NCI-H187 treated with DMSO at 0.1 percent for 48 hours (cell line): ENCODE results near the gene DRICH1.
"Not testable (repeated sequence)": the region's sequence is repeated elsewhere in the genome, so short reads cannot be mapped to it uniquely, and the experiment has no call there.

Experiments used
- DNase-seq: peaks from one replicate; lab custom pipeline; 2025; lab: John Stamatoyannopoulos, UW

Gene DRICH1, protein sequence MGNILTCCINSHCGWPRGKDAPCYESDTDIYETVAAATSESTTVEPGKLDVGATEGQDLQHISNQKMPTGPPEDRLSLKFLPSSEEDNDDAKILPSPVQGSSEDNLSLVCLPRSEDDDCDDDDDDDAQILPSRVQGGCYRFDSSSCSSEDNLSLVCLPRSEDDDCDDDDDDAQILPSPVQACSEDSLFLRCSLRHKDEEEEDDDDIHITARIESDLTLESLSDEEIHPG

GRCh38 chr22:23632178-23632577 lies at the start of gene DRICH1:
DRICH1 (minus strand) TSS chr22:23632321; CDS start chr22:23632023, 298 bp downstream.
- no peak for DNase-seq

- no peak for DNase-seq
Measured at GRCh38 chr22:23681026-23681809, 49.1 kb upstream of the DRICH1 start.

- no peak for DNase-seq
Measured at GRCh38 chr22:23678133-23678532, 46.0 kb upstream of the DRICH1 start.

- DNase-seq = no peak
Measured at GRCh38 chr22:23677701-23677995, 45.5 kb upstream of the DRICH1 start.

DNA sequence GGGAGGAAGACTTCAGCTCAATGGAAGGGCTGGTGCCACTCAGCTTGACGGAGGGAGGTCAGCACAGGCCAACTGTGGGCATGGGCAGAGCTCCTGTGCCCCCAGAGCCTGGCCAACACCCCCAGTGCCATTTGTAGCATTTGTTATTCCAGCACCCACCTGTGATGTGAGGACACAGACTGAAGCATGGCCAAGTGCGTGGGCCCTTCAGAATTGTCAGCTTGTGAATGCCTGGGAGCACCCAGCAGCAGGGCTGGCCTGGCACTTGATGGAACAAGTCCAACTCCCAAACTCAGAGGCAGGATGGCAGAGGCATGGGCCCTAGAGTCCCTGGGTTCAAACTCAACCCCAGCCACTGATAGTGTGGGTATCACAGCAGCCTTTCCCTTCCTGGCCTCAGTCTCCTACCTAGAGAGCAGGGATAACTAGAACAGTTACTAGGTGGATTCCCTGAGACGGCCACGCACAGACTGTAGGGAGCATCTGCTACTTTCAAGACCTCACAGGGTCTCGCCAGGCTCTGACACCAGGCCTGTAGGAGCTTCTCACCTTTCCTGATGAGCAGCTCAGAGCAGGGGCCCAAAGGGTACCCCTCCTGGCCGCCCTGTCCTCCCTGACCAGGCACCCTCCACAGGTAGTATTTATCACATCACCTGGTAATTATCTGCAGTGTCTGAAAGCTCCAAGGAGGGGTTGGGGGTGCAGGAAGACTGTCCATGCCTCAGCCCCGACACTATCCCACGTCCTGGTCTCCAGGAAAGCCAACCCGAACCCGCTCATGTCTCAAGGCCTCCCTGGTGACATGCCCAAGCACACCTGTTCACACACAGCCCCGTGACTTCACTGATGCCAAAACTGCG lies 45.0 kb upstream of the DRICH1 start:
- DNase-seq = not testable (repeated sequence)

DNA sequence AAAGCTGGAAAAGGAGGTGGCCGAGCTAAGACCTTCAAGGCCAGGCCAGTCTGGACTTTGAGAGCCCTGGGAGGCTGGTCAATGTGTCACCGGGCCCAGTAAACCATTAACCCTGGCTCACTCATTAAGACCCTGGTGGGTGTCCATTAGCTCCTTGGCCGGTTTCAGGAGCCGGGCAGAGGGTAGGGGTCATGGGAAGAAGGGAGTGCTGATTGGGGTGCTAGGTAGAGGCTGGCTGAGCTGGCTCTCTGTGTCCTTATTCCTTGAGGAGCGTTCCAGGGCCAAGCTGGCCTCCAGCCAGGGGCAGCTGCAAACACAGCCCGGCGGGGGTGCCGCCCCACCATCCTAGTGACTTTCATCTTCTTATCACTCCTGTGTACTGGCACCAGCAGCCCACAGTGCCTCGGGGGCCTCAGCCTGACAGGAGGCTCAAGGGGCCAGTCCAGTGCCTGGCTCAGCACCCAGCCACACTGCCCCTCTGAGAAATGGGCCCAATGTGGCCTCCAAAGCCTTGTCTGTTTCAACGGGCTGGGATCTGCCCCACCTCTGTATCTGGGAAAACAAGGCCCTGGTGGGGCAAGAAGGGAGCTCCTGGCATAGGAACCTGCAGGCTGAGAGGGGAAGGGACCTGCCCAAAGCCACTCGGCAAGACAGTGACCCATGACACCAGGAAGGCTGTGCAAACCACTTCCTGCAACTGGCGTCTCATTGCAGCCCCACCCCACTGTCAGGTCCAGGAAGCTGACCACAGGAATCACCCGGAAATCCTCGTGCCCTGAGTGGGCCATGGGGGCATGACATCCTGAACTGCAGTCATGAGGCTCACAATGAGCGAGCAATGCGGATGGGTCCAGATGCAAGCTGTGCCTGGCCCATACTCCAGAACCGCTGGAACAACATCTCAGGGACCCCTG lies 43.6 kb upstream of the DRICH1 start:
- DNase-seq = no peak

- not testable (repeated sequence) for DNase-seq
Measured at GRCh38 chr22:23674886-23675501, 42.9 kb upstream of the DRICH1 start.

GRCh38 chr22:23673826-23674690 lies 41.9 kb upstream of the DRICH1 start:
- DNase-seq = no peak

GRCh38 chr22:23673050-23673620 lies 41.0 kb upstream of the DRICH1 start:
- no peak for DNase-seq

DNA sequence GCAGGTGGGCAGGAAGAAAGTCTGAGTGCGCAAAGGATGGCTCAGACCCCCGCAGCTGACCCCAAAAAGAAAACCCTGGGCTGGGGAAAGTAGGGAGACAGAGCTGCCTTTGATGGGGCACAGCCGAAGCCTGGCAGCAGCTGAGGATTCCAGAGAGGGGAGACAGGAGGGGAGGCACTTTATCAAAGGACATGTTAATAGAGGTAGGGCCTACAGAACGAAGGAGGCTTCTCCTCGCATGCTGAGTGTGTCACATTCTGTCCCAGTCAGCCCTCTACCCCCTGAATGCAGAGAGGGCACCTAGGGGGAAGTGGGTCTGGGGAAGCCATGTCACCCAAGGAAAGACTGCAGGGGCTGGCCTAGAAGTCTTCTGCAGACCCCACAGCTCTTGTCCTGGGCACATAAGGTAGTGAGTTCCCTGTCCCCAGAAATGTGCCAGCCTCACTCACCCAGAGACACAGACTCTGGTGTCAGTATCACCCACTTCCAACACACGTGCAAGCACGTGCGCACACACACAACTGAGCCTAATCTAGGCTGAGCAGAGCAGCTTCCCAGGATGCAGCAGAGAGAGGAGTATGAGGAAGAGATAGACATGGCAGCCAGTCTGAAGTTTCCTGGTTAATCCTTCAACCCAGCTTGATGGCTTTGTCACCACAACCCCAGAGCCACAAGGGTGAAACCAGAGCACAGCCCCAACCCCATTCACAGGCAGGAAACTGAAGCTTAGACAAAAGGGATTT lies 40.4 kb upstream of the DRICH1 start:
- not testable (repeated sequence) for DNase-seq

DNA sequence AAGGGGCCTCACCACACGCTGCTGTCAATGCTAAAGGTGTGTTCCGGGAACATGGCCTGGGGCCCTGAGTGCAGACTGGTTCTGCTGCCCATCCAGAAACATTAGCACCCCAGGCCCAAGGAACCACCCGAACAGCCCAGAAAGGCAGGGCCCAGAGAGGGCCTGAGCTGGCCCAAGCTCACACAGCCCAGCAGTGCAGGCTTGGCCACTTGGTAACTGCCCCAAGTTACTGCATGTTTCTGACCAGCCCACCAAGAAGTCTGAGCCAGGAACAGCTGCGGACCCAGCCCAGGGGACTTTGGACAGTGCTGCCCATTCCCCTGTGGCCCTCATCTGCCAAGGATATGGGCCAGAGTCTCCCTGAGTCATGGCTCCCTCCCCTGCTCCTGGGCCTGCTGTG lies 39.3 kb upstream of the DRICH1 start:
- not testable (repeated sequence) for DNase-seq

GRCh38 chr22:23670378-23671295 lies 38.5 kb upstream of the DRICH1 start:
- no peak for DNase-seq

GRCh38 chr22:23660381-23660780 lies 28.3 kb upstream of the DRICH1 start:
- not testable (repeated sequence) for DNase-seq

DNA sequence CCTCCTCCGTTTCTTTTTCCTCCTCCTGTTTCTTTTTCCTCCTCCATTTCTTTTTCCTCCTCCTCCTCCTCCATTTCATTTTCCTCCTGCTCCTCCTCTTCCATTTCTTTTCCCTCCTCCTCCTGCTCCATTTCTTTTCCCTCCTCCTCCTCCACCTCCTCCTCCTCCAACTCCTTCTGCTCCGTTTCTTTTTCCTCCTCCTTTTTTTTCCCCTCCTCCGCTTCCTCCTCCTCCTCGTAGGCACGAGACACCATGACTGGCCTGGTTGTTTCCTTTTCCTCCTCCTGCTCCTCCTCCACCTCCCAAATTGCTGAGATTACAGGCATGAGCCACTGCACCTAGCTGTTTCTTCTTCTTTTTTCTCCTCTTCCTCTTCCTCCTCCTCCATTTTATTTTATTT lies 25.6 kb upstream of the DRICH1 start:
- no peak for DNase-seq

DNA sequence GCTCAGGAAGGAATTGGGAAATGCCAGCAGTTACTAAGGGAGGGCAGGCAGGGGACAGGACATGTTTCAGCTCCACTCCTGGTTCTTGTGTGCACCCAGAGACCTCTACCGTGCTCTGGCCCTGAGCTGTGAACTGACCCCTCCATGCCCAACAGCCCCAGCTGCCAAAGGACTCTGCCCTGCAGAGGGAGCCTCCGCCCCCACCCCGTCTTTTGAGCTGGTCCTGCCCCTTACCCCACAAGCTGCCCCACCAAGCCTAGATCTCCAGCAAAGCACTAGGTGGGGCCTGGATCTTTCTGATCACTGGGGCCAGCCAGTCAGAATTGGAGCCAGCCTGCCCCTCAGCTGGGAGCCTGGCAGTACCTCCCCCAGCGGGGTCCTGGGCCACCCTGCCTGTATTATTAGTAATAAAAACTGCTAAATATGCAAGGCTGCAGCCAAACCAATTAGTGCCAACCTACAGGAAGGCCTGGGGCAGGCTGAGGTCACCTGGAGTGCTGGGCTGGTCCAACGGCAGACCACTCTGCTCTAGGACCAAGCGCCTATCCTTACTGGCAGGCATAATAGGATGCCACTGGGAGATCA lies 23.9 kb upstream of the DRICH1 start:
- DNase-seq = no peak

- no peak for DNase-seq
Measured at GRCh38 chr22:23652711-23653110, 20.6 kb upstream of the DRICH1 start.

DNA sequence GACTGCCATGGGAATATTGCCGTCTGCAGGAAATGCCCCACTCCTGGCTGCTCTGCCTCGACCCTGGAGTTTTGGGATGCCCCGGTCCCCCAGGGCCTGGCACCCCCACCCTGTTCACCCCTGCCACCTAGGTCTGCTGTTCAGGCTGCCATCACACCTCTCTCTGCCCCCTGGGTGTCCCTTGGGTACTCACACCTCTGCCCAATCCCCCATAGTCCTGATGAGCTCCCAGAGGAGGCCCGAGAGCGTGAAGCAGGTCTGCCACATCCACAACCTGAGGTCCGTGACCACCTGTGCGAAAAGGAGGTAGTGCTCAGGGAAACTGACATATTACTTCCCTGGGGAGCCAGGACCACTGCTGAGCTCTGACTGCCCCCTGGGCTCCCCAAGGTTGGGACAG lies 20.2 kb upstream of the DRICH1 start:
- no peak for DNase-seq

GRCh38 chr22:23651676-23652075 lies 19.6 kb upstream of the DRICH1 start:
- DNase-seq = no peak
